DMS114 treated with DMSO at 0.1 percent for 48 hours (cell line): ENCODE measurements around the gene AMOTL2.

Source experiments
- DNase-seq: peaks from one replicate; lab custom pipeline; 2025; ENCODE audit not compliant: unreplicated experiment; lab: John Stamatoyannopoulos, UW

Gene AMOTL2

GRCh38 chr3:134317106-134317947 lies 56.9 kb downstream of the AMOTL2 start:
- no peak for DNase-seq

- DNase-seq = no peak
Observed at GRCh38 chr3:134315286-134316106, 58.8 kb downstream of the AMOTL2 start.

GRCh38 chr3:134314588-134315285 lies 59.5 kb downstream of the AMOTL2 start:
- DNase-seq = no peak

- no peak for DNase-seq
Observed at GRCh38 chr3:134313847-134314587, 60.2 kb downstream of the AMOTL2 start.

- no peak for DNase-seq
Observed at GRCh38 chr3:134312873-134313846, 61.1 kb downstream of the AMOTL2 start.

GRCh38 chr3:134312072-134312872 lies 62.0 kb downstream of the AMOTL2 start:
- DNase-seq = no peak

- DNase-seq = no peak
Observed at GRCh38 chr3:134311693-134312071, 62.6 kb downstream of the AMOTL2 start.

- DNase-seq = no peak
Observed at GRCh38 chr3:134311265-134311664, 63.0 kb downstream of the AMOTL2 start.

- no peak for DNase-seq
Observed at GRCh38 chr3:134309987-134310700, 64.1 kb downstream of the AMOTL2 start.

- peak; percentile 77 for DNase-seq
Observed at GRCh38 chr3:134308350-134308891, 65.8 kb downstream of the AMOTL2 start.

- no peak for DNase-seq
Observed at GRCh38 chr3:134307425-134307824, 66.8 kb downstream of the AMOTL2 start.

GRCh38 chr3:134306320-134306719 lies 67.9 kb downstream of the AMOTL2 start:
- no peak for DNase-seq
